ENCODE results near the gene IRS2. TPM values are rescaled to one million over a fixed set of nuclear protein-coding genes. Genes with fewer than 3 reads are reported as not detected.

Gene IRS2
- total and polyA plus RNA-seq, 2 experiments from 2014 or later, result 3.0 to 12.6 TPM

- TF ChIP-seq, protein P1, sequence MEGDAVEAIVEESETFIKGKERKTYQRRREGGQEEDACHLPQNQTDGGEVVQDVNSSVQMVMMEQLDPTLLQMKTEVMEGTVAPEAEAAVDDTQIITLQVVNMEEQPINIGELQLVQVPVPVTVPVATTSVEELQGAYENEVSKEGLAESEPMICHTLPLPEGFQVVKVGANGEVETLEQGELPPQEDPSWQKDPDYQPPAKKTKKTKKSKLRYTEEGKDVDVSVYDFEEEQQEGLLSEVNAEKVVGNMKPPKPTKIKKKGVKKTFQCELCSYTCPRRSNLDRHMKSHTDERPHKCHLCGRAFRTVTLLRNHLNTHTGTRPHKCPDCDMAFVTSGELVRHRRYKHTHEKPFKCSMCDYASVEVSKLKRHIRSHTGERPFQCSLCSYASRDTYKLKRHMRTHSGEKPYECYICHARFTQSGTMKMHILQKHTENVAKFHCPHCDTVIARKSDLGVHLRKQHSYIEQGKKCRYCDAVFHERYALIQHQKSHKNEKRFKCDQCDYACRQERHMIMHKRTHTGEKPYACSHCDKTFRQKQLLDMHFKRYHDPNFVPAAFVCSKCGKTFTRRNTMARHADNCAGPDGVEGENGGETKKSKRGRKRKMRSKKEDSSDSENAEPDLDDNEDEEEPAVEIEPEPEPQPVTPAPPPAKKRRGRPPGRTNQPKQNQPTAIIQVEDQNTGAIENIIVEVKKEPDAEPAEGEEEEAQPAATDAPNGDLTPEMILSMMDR (IDR thresholded peaks at IDR 0.05; ENCODE audit: low read depth, low read length), result no peak
- Histone ChIP-seq H3K27ac (no peak overlapping the region), H3K36me3 (no peaks in the 10 kb centered on the region), H3K4me1 (ENCODE audit: low read depth) (no peaks in the 10 kb centered on the region), H3K9me3 (ENCODE audit: low read depth) (no peaks in the 10 kb centered on the region), H3K27me3 (no peaks in the 10 kb centered on the region), H3K4me3 (no peak overlapping the region)
- DNase-seq (ENCODE audit: low read depth in 1 of 2, low spot score in 1 of 2), result no peak
Measured at GRCh38 chr13:109816112-109816807, 29.9 kb upstream of the IRS2 start.

- Histone ChIP-seq H3K4me1 (ENCODE audit: low read depth) (no peaks in the 10 kb centered on the region), H3K36me3 (no peaks in the 10 kb centered on the region), H3K9me3 (ENCODE audit: low read depth) (no peaks in the 10 kb centered on the region), H3K27ac (no peak overlapping the region), H3K27me3 (no peaks in the 10 kb centered on the region), H3K4me3 (no peak overlapping the region)
- TF ChIP-seq, protein P1 (IDR thresholded peaks at IDR 0.05; ENCODE audit: low read depth, low read length), result no peak
- DNase-seq (ENCODE audit: low read depth in 1 of 2, low spot score in 1 of 2), result no peak
Measured at GRCh38 chr13:109815651-109816050, 29.3 kb upstream of the IRS2 start.

- H3K4me3 ChIP-seq, result no peak overlapping the region
- H3K36me3 ChIP-seq, result no peaks in the 10 kb centered on the region
- no peaks in the 10 kb centered on the region for H3K27me3 ChIP-seq
- H3K4me1 ChIP-seq (ENCODE audit: low read depth), result no peaks in the 10 kb centered on the region
- no peaks in the 10 kb centered on the region for H3K9me3 ChIP-seq (ENCODE audit: low read depth)
- no peak for DNase-seq (ENCODE audit: low read depth in 1 of 2, low spot score in 1 of 2)
- TF ChIP-seq, protein P1 (IDR thresholded peaks at IDR 0.05; ENCODE audit: low read depth, low read length), result no peak
- H3K27ac ChIP-seq, result no peak overlapping the region
Measured at GRCh38 chr13:109813663-109814062, 27.3 kb upstream of the IRS2 start.

DNA sequence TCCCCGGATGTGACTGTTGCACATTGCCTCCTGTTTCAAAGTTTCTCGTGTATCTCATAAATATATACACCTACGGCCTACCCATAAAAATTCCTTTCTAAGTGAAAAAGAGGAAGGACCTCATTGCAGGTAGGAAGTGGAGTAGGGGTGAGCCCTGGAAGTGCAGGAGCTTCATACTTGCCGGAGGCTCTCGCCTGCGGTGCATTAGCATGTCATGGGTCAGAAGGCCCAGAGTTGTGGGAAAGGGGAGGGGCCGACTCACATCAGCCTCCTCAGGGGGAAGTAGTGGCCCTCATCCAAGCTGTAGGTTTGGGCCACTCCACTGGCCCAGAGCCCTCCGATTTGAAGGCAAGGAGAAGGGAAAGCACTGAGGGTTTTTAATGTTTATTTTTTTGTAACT, 26.0 kb upstream of the IRS2 start:
- TF ChIP-seq, protein P1 (IDR thresholded peaks at IDR 0.05; ENCODE audit: low read depth, low read length), result no peak
- no peaks in the 10 kb centered on the region for H3K9me3 ChIP-seq (ENCODE audit: low read depth)
- DNase-seq (ENCODE audit: low read depth in 1 of 2, low spot score in 1 of 2), result no peak
- H3K4me1 ChIP-seq (ENCODE audit: low read depth), result no peaks in the 10 kb centered on the region
- H3K27me3 ChIP-seq, result no peaks in the 10 kb centered on the region
- H3K36me3 ChIP-seq, result no peaks in the 10 kb centered on the region
- H3K27ac ChIP-seq, result no peak overlapping the region
- H3K4me3 ChIP-seq, result no peak overlapping the region

DNA sequence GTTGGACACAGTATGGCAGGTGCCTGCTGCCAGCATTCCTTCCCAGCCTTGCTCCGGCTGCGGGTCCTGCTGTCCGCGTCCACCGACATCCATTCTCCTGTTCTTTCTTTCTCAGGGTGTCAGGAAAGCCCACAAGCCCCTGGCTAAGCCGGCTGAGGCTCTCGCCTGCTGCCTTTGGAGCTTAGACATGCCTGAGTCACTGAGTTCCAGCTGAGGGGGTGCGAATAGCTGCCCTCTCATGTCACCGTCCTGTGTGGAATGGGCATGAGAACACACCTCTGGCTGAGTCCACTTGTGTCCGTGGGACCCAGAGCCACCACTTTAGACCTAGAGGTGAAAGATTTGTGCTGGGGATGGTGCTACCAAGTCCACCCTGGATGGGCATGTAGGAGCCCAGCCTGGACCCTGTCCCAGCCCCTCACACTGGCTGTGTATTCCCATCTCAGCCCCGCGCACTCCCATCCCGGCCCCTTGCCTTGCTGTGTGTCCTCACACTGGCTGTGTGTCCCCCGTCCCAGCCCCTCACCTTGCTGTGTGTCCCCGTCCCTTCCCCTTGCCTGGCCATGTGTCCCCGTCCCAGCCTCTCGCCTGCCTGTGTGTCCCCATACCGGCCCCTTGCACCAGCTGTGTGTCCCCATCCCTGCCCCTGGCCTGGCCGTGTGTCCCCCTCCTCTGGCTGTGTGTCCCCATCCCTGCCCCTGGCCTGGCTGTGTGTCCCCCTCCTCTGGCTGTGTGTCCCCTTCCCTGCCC, 24.6 kb upstream of the IRS2 start:
- DNase-seq (ENCODE audit: low read depth in 1 of 2, low spot score in 1 of 2), result no peak
- H3K4me1 ChIP-seq (ENCODE audit: low read depth), result no peaks in the 10 kb centered on the region
- no peaks in the 10 kb centered on the region for H3K9me3 ChIP-seq (ENCODE audit: low read depth)
- no peaks in the 10 kb centered on the region for H3K36me3 ChIP-seq
- TF ChIP-seq, protein P1 (IDR thresholded peaks at IDR 0.05; ENCODE audit: low read depth, low read length), result no peak
- H3K27me3 ChIP-seq, result no peaks in the 10 kb centered on the region
- H3K27ac ChIP-seq, result no peak overlapping the region
- H3K4me3 ChIP-seq, result no peak overlapping the region

All from cardiac muscle cell (in vitro differentiated cells and primary cell).